SU-DHL-6 (cell line): ENCODE measurements around the gene NRP2.

Experiments
- H2AFZ ChIP-seq: fragments of 200-600 bp; sonication (generic); 2 replicates; pipeline ENCODE4 v1.6.1; 2014; ENCODE audit warnings: low read depth, mild to moderate bottlenecking, moderate library complexity, mixed read lengths, antibody characterized with exemption, low read length; ENCODE audit not compliant: severe bottlenecking
- H3F3A ChIP-seq: fragments of 200-600 bp; shearing (Covaris generic); 2 replicates; pipeline ENCODE4 v1.6.0; 2016; ENCODE audit warnings: antibody characterized with exemption, mild to moderate bottlenecking; ENCODE audit not compliant: insufficient read depth
- H3K27ac ChIP-seq: fragments of 200-600 bp; sonication (generic); 2 replicates; pipeline ENCODE4 v1.5.1; 2016; ENCODE audit warnings: low read depth, mild to moderate bottlenecking, low read length, moderate library complexity, mixed read lengths
- H3K27me3 ChIP-seq: fragments of 200-600 bp; sonication (generic), shearing (Covaris generic); 2 replicates; pipeline ENCODE4 v1.6.0; 2014; ENCODE audit warnings: mild to moderate bottlenecking, low read length
- H3K36me3 ChIP-seq: fragments of 200-600 bp; sonication (generic); 2 replicates; pipeline ENCODE4 v1.6.1; 2014; ENCODE audit warnings: mild to moderate bottlenecking, low read length, mixed read lengths
- H3K4me2 ChIP-seq: fragments of 300-600, 200-600 bp; shearing (Covaris generic), sonication (generic); 2 replicates; pipeline ENCODE4 v1.6.0; 2014; ENCODE audit warnings: low read length, low read depth, mild to moderate bottlenecking; ENCODE audit not compliant: poor library complexity, severe bottlenecking
- H3K4me3 ChIP-seq: fragments of 200-600 bp; sonication (generic); 2 replicates; pipeline ENCODE4 v1.5.1; 2014; ENCODE audit warnings: antibody characterized with exemption, low read length, mild to moderate bottlenecking, mixed read lengths; ENCODE audit not compliant: insufficient read depth, poor library complexity, severe bottlenecking
- H3K79me2 ChIP-seq: fragments of 200-600 bp; sonication (generic); 2 replicates; pipeline ENCODE4 v1.6.1; 2014; ENCODE audit warnings: mild to moderate bottlenecking, low read length, moderate library complexity; ENCODE audit not compliant: insufficient read depth
- H3K9ac ChIP-seq: fragments of 200-600 bp; sonication (generic); 2 replicates; pipeline ENCODE4 v1.7.0; 2014; ENCODE audit warnings: mild to moderate bottlenecking, low read length
- H3K9me2 ChIP-seq: fragments of 200-600 bp; sonication (generic); replicated peaks from 2 replicates; pipeline ENCODE4 v1.6.1; 2014; ENCODE audit warnings: low read length; ENCODE audit not compliant: insufficient read depth
- H3K9me3 ChIP-seq: fragments of 200-600 bp; sonication (generic); 2 replicates; pipeline ENCODE4 v1.6.1; 2014; ENCODE audit warnings: low read length, mixed read lengths; ENCODE audit not compliant: insufficient read depth
- H4K20me1 ChIP-seq: fragments of 200-600 bp; sonication (generic); 2 replicates; pipeline ENCODE4 v1.6.1; 2014; ENCODE audit warnings: low read depth, mild to moderate bottlenecking, antibody characterized with exemption, low read length, moderate library complexity, mixed read lengths
- EZH2phosphoT487 ChIP-seq: fragments of 200-600 bp; sonication (generic), shearing (Covaris generic); conservative IDR thresholded peaks from 2 replicates; pipeline ENCODE4 v1.6.1; 2018; ENCODE audit warnings: mild to moderate bottlenecking, antibody characterized with exemption, low read length, moderate library complexity, mixed read lengths
- TF ChIP-seq, protein P1 (sequence below): fragments of 200-600 bp; sonication (generic); IDR thresholded peaks from one replicate; pipeline ENCODE4 v1.5.1; 2017; ENCODE audit warnings: antibody characterized with exemption, mild to moderate bottlenecking, low read length, moderate library complexity; ENCODE audit not compliant: insufficient read depth, poor library complexity, severe bottlenecking

The NRP2 gene

GRCh38 chr2:205770577-205770976, 88.3 kb downstream of the NRP2 start:
- no peak overlapping the region for H3K4me2 ChIP-seq

DNA sequence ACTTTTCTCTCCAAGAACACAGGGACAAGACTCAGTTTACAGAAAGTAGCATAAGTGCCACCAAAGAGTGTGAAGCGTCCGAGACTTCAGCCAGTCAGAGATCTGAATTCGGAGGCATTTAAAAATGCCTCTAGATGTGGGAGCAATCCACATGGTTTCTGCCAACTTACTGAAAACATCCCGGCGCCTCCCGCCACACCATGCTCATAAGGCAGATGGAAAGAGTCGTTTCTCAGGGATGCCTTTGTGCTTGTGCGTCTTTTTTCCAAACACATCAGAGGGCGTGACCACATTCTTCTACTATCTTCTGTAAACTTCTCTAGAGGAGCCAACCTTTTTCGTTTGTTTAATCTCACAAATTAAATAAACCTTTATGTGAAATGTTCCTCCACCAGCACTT, 88.7 kb downstream of the NRP2 start:
- Histone ChIP-seq H3K27me3 (no peaks in the 10 kb centered on the region), H3K79me2 (no peaks in the 10 kb centered on the region), H3F3A (no peaks in the 10 kb centered on the region), H3K9me2 (no peaks in the 10 kb centered on the region), H3K4me2 (no peak overlapping the region), H3K9me3 (no peaks in the 10 kb centered on the region), H4K20me1 (no peaks in the 10 kb centered on the region), H3K36me3 (no peaks in the 10 kb centered on the region), H3K27ac (no peak overlapping the region), H3K4me3 (no peak overlapping the region), H2AFZ (no peak overlapping the region), H3K9ac (no peak overlapping the region)
- TF ChIP-seq, protein P1, sequence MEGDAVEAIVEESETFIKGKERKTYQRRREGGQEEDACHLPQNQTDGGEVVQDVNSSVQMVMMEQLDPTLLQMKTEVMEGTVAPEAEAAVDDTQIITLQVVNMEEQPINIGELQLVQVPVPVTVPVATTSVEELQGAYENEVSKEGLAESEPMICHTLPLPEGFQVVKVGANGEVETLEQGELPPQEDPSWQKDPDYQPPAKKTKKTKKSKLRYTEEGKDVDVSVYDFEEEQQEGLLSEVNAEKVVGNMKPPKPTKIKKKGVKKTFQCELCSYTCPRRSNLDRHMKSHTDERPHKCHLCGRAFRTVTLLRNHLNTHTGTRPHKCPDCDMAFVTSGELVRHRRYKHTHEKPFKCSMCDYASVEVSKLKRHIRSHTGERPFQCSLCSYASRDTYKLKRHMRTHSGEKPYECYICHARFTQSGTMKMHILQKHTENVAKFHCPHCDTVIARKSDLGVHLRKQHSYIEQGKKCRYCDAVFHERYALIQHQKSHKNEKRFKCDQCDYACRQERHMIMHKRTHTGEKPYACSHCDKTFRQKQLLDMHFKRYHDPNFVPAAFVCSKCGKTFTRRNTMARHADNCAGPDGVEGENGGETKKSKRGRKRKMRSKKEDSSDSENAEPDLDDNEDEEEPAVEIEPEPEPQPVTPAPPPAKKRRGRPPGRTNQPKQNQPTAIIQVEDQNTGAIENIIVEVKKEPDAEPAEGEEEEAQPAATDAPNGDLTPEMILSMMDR: no peak
- TF ChIP-seq EZH2phosphoT487: no peak

More at GRCh38 chr2:205770577-205770976, 88.3 kb downstream of the NRP2 start:
- H3K79me2 ChIP-seq: no peaks in the 10 kb centered on the region
- no peaks in the 10 kb centered on the region for H4K20me1 ChIP-seq
- H3K9me2 ChIP-seq: no peaks in the 10 kb centered on the region
- H3K9me3 ChIP-seq: no peaks in the 10 kb centered on the region
- no peak overlapping the region for H2AFZ ChIP-seq
- H3K27ac ChIP-seq: no peak overlapping the region
- no peaks in the 10 kb centered on the region for H3K27me3 ChIP-seq
- no peaks in the 10 kb centered on the region for H3K36me3 ChIP-seq
- H3K9ac ChIP-seq: no peak overlapping the region
- TF ChIP-seq EZH2phosphoT487: no peak
- TF ChIP-seq, protein P1: no peak
- no peaks in the 10 kb centered on the region for H3F3A ChIP-seq
- H3K4me3 ChIP-seq: no peak overlapping the region

DNA sequence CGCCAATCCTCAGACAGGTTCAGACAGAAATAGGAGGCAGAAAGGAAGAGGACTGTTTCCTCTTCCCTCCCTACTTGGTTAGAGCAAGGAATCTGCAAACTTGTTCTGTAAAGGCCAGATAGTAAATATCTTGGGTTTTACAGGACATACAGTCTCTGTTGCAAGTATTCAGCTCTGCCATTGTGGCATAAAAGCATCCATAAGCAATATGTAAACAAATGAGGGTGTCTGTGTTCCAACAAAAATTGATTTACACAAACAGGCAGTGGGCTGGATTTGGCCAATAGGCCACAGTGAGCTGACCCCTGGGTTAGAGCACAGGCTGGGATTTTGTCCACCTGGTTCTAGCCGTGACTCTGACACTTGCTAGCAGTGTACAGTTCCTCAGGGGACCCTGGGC, 89.4 kb downstream of the NRP2 start:
- Histone ChIP-seq H3F3A (no peaks in the 10 kb centered on the region), H3K9me2 (no peaks in the 10 kb centered on the region), H3K27ac (no peak overlapping the region), H3K36me3 (no peaks in the 10 kb centered on the region), H3K27me3 (no peaks in the 10 kb centered on the region), H2AFZ (no peak overlapping the region), H3K9me3 (no peaks in the 10 kb centered on the region), H3K4me3 (no peak overlapping the region), H4K20me1 (no peaks in the 10 kb centered on the region), H3K9ac (no peak overlapping the region), H3K79me2 (no peaks in the 10 kb centered on the region), H3K4me2 (no peak overlapping the region)
- TF ChIP-seq, protein P1: no peak
- no peak for TF ChIP-seq EZH2phosphoT487
